Frontal cortex (tissue), 4 donors: Measurements from ENCODE around the gene WWOX. TPM values are rescaled to one million over a fixed set of nuclear protein-coding genes. Genes with fewer than 3 reads are reported as not detected.
"Not testable (repeated sequence)": the region's sequence is repeated elsewhere in the genome, so short reads cannot be mapped to it uniquely, and the experiment has no call there.

Experiments
- DNase-seq, 2 donors: peaks; one replicate each; pipeline ENCODE4 v3.0.0; 2012; ENCODE audit warnings: low spot score in 2 of 2
- FAIRE-seq: peaks from 2 replicates; lab custom pipeline; 2012; peaks lifted over from hg19 to GRCh38; lab: Jason Lieb, UNC
- total RNA-seq: library from RNA; depleted of rRNA; stranded (reverse); fragments of >200 nt; gene quantifications from one replicate; pipeline ENCODE4 v1.2.3, GENCODE V29; 2014
- donor health status: control.
- donor health status: control.
- donor health status: control.

Gene WWOX
- total RNA-seq, 1 donor from 2014 or later = 17.1 TPM

DNA sequence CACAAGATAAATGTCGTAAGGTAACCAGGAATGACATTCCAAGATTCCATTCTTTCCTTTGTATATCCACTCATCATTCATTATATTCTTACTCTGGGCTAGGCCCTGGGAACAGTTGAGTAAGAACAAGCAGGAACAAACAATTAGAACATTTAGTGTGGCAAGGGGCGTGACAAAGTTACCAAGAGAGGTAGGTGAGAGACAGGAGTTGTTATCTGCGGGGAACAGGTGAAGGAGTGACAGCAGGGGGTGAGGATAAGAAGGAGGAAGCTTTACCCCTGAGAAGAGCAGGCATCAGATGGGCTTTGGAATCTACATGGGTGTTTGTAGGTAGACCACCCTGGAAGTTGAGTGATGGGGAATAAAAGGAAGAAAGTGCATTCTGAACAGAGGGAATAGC, 568.9 kb downstream of the WWOX start:
- FAIRE-seq (no peak), DNase-seq (no peak)

DNA sequence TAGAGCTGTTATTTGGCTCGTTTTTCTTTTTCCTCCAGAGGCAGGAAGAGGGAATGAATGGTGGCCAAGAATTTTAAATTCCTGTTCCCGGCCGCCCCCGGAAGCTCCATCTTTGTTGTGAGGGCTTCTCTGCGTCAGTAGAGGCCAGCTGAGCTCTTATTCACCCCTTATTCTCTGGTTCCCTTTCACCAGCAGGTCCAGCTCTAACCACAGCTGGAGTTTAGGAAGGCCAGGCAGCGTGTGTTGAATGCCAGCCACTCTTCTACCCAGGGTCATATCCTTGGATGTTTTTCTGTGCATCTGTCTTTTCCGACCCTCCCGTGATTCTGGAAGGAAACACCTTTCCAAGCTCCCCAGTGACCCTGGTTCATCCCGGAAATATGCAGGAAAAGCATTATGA, 570.5 kb downstream of the WWOX start:
- no peak for DNase-seq
- FAIRE-seq = no peak

DNA sequence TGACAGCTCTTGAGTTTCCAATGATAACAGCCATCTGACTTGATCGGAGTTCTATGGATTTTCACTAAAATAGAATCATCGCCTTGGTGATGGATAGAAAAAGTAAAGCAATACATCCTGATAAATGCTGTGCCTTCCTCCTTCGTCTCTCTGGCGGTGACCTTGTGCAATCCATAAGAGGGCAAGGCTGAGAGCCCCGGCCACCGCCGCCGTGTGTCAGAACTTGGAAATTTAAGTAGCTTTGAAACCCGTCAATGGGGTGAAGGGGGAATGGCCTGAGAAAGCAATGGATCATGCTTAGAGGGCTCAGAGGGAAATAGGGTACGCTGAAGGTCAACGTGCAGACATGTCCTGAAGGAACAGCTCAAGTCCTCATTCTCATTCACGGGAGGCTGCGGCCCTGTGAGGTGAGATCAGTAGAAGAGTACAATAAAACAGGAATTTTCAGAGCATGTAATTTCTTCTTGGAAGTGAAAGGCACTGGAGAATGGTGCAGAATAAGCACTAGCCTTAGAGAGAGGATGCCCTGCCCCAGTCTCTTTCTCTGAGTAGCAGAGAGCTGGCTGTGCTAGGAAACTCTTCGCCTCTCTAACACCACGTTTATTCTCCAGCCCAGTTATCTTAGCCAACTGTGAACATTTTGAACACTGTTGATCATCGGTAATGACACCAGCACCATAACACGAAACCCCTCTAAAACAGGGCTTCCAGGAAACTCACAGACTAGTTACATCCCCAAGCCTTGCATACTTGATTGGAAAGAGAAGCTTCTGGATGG, 573.5 kb downstream of the WWOX start:
- FAIRE-seq = no peak
- no peak for DNase-seq

DNA sequence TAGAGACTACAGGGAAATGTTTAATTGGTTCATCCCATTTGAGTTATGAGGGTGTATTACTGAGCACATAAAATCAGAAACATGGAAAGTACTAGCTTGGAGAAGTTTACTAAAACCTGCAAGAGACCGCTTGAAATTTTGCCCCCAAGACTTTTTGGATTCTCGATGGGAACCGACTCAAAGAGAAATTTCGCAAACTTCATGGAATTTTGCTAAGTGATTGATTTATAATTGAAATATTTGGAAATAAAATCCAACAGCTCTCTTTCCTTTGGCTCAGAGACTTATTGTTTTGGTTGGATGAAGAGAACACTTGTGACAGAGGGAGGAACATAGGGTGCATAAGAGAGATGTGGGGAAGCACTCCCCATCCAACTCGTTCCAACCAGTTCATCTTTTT, 574.4 kb downstream of the WWOX start:
- no peak for FAIRE-seq
- DNase-seq = no peak

DNA sequence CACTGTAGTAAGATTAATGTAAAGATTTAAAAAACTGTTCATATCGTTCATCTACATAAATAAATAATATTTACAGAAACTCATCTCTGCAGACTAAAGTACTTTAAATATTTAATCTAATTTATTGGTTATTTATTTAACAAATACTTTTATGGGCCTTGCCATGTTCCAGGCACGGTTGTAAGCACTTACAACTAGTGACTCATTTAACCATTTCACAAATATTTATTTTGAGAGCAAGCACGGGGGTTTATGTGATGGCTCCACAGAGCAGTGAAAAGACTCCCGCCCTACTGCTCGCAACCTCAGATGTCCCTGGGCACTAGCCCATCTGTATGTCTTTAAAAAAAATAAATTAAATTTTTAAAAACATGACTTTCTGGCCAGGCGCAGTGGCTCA, 575.9 kb downstream of the WWOX start:
- FAIRE-seq (no peak), DNase-seq (no peak)

DNA sequence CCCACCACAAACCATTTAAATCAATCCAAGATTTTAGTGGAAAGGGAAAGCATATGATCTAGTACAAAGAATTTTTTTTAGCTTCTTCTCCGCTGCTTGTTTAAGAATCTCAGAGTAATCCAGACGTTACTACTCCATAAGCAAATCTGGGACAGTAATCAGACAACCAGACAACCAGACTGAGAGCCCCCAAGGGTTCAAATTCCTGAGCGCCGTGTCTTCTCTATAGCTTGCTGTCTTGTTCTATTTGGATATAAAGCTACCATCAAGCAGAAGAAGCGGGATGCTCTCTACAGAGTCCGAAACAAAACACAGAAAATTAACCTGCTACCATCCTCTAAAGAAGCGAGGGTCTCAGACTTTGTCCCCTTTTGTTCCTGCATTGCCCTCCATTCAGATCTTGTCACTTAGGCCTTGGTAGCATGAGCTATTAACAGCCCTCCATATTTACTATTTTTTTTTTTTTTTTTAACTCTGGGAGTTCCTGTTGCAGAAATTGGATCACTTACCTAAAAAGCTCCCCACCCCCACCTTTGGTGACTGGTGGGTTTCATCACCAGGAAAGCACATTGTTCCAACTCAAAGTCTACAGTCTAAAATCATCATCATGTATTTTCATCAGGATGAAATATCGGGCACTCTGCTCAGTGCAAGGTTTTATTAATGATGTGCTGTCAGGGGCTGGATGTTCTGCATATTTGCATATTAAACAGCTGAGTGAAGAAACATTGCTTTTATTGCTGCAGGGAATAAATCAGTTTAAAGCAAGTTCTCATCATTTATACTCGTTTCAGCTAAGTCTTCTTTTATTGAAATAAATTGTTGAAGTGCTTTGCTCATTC, 576.7 kb downstream of the WWOX start:
- FAIRE-seq (no peak), DNase-seq (no peak)

DNA sequence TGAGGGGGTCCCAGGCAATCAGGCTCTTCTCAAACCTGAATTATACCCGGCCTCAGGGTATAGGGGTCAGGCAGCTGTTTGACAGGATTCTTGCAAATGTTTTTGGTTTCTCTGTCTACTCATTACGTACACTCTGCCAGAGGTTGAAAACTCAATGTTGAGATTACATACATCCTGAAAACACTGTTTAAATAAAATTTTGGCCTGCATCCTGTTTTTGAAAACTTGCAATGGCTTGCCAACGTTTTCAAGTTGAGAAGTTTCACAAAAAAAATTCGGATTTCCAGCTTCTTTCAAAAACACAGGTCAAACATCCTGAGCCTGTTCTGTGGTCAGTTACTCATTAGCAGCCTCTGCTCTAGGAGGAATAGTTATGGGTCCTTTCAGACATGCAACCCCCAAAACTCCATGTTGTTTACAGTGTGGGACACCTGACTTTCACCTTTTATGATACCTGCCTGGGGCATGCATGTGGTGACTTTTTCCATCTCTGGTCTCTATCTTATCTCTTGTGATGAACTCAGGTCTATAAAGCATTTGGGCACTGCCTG, 577.8 kb downstream of the WWOX start:
- no peak for FAIRE-seq

DNA sequence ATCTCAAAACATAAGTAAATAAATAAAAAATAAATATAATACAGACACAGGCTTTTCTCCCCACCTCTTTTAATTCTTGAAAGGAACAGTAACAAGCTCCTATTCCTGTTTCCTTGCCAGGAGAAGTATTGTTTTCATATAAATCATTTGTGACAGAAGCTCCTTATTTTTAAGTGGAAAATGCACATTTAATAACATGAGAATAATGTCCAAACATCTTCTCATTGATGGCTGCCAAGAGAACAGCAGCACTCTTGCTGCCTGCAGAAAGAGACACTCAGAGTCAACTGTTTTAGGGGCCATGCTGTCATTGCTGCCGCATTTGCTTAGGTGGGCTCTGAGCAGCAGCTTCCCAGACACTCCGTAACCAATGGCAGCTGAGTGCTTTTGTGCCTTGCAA, 580.1 kb downstream of the WWOX start:
- FAIRE-seq (no peak), DNase-seq (no peak)

More for the DNA sequence above, 577.8 kb downstream of the WWOX start:
- DNase-seq = no peak

DNA sequence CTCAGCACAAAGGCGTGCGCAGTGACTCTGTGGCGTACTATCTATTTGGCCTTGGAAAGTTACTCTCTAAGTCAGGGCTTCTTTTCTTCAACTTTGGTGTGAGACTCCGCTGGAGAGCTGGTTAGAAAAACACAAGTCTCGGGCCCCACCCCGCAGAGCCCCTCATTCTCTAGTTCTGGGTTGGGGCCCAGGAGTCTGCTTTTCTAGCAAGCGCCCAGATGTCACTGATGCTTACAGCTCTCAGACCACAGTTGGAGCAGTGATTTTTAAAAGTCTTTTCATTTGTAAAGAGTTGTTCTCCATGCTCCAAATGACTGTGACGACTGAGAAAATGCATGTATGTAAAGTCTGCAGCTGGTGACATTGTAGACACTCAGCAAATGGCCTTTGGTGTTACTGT, 582.3 kb downstream of the WWOX start:
- no peak for DNase-seq
- no peak for FAIRE-seq

DNA sequence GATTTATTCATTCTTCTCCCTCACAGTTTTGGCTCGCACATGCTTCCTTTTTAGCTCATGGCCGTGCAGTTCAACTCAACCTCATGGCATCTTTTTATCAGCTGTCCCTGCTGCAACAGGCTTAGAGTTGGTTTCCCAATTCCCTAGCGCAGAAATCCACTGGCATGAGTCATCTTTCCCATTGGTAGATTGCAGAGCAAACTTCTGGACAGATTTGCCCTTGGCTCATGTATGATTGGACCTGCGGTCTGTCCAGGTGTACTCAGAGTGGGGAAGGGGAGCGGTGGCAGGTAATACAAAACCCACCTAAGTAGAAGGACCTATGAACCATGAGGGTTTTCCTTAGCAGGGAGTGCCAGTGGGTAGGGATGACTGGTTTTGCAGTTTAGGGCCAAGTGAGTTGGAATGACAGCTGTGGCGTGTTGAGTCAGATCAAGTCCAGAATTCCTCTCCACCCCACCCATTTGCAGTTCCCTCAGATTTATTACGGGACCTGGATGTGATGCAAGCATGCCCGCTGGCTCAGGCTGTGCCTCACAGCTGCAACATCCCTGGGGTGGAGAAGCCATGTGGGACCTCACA, 584.7 kb downstream of the WWOX start:
- FAIRE-seq (no peak), DNase-seq (no peak)

DNA sequence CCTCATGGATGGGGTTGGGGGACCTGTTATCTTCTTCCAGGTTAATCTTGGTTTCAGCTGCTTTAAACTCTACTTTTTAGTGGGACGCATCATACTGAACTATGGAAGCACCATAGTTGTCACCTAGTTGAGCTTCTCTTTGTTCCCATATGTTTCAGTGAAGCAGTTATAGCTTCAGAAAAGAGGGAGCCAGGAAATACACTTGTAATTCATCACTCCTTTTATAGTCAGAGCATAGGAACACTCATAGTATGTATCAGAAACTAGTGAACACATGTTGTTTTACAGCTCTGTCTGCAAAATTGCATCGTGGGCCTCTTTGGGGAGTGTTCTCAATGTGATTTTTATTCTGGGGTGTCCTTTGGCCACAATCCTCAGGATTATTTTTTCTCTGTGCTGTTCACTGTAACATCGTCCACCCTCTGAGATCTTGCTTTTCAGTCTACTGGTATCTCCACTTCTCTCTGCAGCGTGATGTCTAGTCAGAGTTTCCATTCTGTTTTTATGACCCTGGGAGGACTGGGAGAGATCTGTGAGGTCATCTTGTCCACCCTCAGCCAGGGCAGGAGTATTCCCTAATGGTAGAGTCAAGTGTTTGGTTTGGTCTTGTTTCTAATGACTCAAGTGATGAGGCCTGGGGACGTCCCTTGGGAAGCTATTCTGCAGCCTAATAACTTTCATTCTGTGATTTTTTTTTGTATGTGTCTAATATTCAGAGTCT, 585.4 kb downstream of the WWOX start:
- DNase-seq (no peak), FAIRE-seq (no peak)

DNA sequence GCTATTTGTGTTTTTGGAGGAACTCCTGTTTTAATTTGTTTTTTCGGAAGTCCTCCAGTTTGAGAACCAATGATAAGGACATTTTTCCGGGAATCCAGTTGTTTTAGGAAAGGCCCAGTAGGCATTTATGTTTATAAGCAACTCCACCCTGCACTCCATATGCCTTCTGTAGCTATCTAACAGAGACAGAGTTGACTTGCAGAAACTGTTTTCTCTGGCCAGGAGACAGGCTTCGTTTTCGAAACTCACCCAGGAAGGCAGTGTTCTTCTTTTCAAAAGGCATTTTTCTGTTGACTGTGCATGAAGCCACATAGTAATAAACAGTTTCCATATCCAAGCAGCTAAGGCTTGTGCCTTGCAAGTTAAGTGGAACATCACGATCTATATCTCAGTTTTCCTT, 587.1 kb downstream of the WWOX start:
- DNase-seq = no peak
- no peak for FAIRE-seq

DNA sequence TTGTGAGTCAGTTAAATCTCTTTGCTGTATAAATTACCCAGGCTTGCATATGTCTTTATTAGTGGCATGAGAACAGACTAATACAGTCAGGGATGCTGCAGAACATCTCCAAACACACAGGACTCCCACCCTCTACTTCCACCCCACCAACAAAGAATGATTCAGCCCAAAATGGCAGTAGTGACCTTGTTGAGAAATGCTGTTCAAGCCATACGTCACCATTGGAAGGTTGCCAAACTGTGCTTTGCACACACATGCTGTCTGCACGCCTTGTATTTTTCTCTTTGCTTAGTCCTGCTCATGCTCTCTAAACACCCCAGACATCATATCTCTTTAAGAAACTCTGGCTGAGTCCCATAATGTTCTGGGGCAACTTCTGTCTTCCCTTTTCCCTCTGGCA, 589.6 kb downstream of the WWOX start:
- FAIRE-seq (no peak), DNase-seq (no peak)

DNA sequence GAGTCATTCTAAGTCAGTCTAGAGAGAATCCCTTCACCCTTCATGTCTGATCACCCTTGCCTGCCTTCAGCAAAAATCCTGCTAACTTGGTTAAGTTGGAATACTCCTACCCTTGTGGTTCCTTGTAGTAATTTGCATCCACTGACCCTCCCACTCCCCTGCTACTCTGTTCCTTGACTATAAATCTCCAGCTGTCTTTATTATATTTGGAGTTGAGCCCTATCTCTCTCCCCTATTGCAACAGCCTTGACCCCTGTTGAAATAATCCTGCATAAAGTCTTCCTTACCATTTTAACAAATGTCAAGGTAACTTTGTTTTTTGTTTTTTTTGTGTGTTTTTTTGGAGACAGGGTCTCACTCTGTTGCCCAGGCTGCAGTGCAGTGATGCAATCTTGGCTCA, 590.1 kb downstream of the WWOX start:
- FAIRE-seq (no peak), DNase-seq (no peak)

DNA sequence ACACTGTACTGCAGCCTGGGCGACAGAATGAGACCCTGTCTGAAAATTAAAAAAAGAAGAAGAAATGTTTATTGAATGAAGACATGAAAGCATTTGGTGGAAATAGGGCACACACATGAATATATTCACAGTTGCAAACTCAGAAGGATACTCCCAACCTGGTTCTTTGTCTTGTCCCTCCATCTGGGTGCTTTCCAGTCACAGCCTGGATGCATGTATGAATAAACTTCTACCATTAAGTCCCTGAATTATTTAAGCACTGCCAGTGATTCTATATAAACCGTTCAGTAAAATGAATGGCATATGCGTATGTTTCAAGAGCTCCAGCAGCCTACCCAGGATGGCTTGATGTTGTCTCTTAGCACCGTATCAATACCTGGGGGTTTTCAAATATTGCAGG, 591.1 kb downstream of the WWOX start:
- no peak for DNase-seq
- no peak for FAIRE-seq

DNA sequence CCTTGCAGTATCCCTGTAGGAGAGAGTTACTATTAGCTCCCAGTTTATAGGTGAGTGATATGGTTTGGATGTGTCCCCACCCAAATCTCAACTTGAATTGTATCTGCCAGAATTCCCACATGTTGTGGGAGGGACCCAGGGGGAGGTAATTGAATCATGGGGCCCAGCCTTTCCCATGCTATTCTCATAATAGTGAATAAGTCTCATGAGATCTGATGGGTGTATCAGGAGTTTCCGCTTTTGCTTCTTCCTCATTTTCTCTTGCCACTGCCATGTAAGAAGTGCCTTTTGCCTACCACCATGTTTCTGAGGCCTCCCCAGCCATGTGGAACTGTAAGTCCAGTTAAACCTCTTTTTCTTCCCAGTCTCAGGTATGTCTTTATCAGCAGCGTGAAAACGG, 592.3 kb downstream of the WWOX start:
- not testable (repeated sequence) for FAIRE-seq

DNA sequence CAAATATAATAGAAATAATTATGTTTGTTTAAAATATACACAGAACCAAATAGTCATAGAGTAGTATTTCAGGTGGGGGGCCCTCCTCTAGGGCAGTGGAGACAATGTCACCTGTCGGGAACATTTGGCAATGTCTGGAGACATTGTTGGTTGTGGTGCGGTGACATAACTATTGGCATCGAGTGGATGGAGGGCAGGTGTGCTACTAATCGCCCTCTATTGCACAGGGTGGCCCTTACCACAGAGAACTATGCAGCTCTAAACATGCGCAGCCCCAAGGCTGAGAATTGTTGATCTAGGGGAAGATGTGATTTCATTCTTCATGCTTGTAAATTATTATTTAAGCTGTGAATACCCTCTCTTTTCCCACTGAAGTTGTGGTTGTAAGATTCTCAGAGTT, 594.0 kb downstream of the WWOX start:
- DNase-seq = no peak
- no peak for FAIRE-seq

More for the DNA sequence above, 592.3 kb downstream of the WWOX start:
- not testable (repeated sequence) for DNase-seq

DNA sequence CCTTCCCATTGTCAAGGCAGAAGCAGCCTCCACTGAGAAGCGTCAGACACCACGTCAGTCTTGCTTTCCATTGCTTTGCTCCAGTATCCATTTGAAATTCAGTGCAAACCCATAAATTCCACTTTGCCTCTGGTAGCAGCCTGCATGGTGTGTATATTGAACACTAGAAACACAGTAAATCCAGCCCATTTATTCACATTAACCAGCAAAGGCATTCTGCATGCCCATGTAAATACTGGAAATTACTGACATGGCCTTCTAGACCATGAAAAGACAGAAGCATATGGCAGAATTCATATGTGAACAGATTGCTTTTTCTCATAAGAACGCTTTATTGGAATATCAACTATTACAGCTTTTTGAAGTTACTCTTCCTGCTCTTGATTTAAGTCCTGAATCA, 595.0 kb downstream of the WWOX start:
- FAIRE-seq (no peak), DNase-seq (no peak)

DNA sequence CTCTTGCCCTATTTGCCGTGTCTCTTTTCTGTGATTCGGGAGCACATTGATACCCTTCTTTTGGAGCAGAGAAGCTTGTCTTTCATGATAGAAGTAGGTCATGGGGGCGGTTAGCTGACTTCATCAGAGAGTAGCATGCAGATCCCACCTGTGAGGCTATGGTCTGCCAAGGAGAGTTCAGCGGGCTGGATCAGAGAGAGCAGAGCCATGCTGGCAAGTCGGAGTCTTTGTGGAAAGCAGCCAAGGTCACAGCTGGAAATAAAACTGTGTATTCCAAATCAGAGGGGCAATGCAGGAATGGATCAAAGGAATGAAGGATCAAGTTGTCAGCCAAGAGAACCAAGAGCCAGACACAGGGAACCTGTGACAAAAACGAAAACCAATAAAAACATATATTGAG, 595.9 kb downstream of the WWOX start:
- FAIRE-seq = no peak
- no peak for DNase-seq

DNA sequence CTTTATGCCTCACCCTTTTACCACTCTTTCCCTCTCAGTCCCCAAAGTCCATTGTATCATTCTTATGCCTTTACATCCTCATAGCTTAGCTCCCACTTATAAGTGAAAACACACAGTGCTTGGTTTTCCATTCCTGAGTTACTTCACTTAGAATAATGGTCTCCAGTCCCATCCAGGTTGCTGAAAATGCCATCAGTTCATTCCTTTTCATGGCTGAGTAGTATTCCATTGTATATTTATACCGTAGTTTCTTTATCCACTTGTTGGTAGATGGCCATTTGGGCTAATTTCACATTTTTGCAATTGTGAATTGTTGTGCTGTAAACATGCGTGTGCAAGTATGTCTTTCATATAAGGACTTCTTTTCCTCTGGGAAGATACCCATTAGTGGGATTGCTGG, 597.3 kb downstream of the WWOX start:
- DNase-seq (no peak), FAIRE-seq (no peak)
